A549 (cell line): ENCODE data around the gene TNS2.

ENCODE experiments used
- ELK1 ChIP-seq: fragments of 150-350 bp; IDR thresholded peaks from 2 replicates; pipeline ENCODE4 v1.6.1; 2014; ENCODE audit warnings: low read depth, mild to moderate bottlenecking, low read length
- JUN ChIP-seq, 2 experiments: fragments of >200 bp; sonication (Bioruptor Twin); formaldehyde crosslinking; IDR thresholded peaks; 2 replicates in 1 of 2; 3 replicates in 1 of 2; pipeline ENCODE4 v1.6.1; 2016 to 2017
- KDM1A ChIP-seq: fragments of 200-600 bp; sonication (generic); IDR thresholded peaks from 2 replicates; pipeline ENCODE4 v1.6.1; 2016; ENCODE audit warnings: low read depth, mild to moderate bottlenecking
- POLR2A ChIP-seq: IDR thresholded peaks from 2 replicates; pipeline ENCODE4 v1.6.1; 2012; ENCODE audit warnings: mild to moderate bottlenecking, low read length
- RAD21 ChIP-seq, 2 experiments: fragments of >200 bp in 1 of 2; sonication (Bioruptor Twin) in 1 of 2; formaldehyde crosslinking in 1 of 2; IDR thresholded peaks in 1 of 2; conservative IDR thresholded peaks in 1 of 2; 2 replicates in 1 of 2; 3 replicates in 1 of 2; pipeline ENCODE4 v1.6.1; 2012 to 2018; ENCODE audit warnings: inconsistent platforms in 1 of 2

GRCh38 chr12:53076461-53076860, 26.6 kb downstream of the TNS2 start:
- no peak for TF ChIP-seq POLR2A
- no peak for TF ChIP-seq JUN (IDR thresholded peaks at IDR 0.05)
- TF ChIP-seq ELK1: no peak
- TF ChIP-seq KDM1A: no peak
- TF ChIP-seq RAD21 (conservative IDR thresholded peaks at IDR 0.05 in 1 of 2, IDR thresholded peaks at IDR 0.05 in 1 of 2): no peak
